ENCODE measurements around the gene ARL8B. TPM values are rescaled to one million over a fixed set of nuclear protein-coding genes. Genes with fewer than 3 reads are reported as not detected.

ARL8B gene
- total RNA-seq, 1 experiment from 2014 or later, result 28.3 TPM

- peaks cover 7% of the 10 kb centered on the region for H3K27me3 Mint-ChIP-seq (ENCODE audit: low read depth)
- POLR2A ChIA-PET, result no interaction called here
- peaks cover 11% of the 10 kb centered on the region for H3K4me1 Mint-ChIP-seq
- H3K27ac Mint-ChIP-seq, result no peak overlapping the region
- no peak for ATAC-seq
- TF ChIP-seq, protein P1, sequence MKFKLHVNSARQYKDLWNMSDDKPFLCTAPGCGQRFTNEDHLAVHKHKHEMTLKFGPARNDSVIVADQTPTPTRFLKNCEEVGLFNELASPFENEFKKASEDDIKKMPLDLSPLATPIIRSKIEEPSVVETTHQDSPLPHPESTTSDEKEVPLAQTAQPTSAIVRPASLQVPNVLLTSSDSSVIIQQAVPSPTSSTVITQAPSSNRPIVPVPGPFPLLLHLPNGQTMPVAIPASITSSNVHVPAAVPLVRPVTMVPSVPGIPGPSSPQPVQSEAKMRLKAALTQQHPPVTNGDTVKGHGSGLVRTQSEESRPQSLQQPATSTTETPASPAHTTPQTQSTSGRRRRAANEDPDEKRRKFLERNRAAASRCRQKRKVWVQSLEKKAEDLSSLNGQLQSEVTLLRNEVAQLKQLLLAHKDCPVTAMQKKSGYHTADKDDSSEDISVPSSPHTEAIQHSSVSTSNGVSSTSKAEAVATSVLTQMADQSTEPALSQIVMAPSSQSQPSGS (CRISPR knock-in tag; IDR thresholded peaks at IDR 0.05; ENCODE audit: borderline replicate concordance, low read depth), result no peak
- TF ChIP-seq TP53 (CRISPR knock-in tag; IDR thresholded peaks at IDR 0.05) (no peak), ZBTB43 (CRISPR knock-in tag; IDR thresholded peaks at IDR 0.05) (no peak), ZNF281 (CRISPR knock-in tag; IDR thresholded peaks at IDR 0.05) (no peak), IRF1 (CRISPR knock-in tag; IDR thresholded peaks at IDR 0.05) (no peak), AFF4 (CRISPR knock-in tag; IDR thresholded peaks at IDR 0.05; ENCODE audit: borderline replicate concordance) (no peak), JUN (CRISPR knock-in tag; IDR thresholded peaks at IDR 0.05) (no peak), ARID4B (CRISPR knock-in tag; IDR thresholded peaks at IDR 0.05; ENCODE audit: borderline replicate concordance) (no peak), ATF3 (CRISPR knock-in tag; conservative IDR thresholded peaks at IDR 0.05) (no peak), TEAD1 (CRISPR knock-in tag; IDR thresholded peaks at IDR 0.05) (no peak), ESRRA (CRISPR knock-in tag; IDR thresholded peaks at IDR 0.05; ENCODE audit: borderline replicate concordance) (no peak), ZNF219 (CRISPR knock-in tag; IDR thresholded peaks at IDR 0.05; ENCODE audit: borderline replicate concordance) (no peak), CREM (CRISPR knock-in tag; IDR thresholded peaks at IDR 0.05) (no peak), STAT6 (CRISPR knock-in tag; conservative IDR thresholded peaks at IDR 0.05; ENCODE audit: low read depth) (no peak)
- TF ChIP-seq, protein P2, sequence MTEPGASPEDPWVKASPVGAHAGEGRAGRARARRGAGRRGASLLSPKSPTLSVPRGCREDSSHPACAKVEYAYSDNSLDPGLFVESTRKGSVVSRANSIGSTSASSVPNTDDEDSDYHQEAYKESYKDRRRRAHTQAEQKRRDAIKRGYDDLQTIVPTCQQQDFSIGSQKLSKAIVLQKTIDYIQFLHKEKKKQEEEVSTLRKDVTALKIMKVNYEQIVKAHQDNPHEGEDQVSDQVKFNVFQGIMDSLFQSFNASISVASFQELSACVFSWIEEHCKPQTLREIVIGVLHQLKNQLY (CRISPR knock-in tag; IDR thresholded peaks at IDR 0.05), result no peak
- H3K4me3 Mint-ChIP-seq, result no peak overlapping the region
- no peaks in the 10 kb centered on the region for H3K9me3 Mint-ChIP-seq
- CTCF ChIA-PET, result interaction anchor here (1.1 kb wide), 1 partner anchor 42 kb away, joined by 3 read pairs; no protein-coding TSS in a partner anchor
- no peaks in the 10 kb centered on the region for H3K36me3 Mint-ChIP-seq
- DNase-seq (ENCODE audit: low spot score), result no peak
These were observed 19.6 kb upstream of the ARL8B start for GRCh38 chr3:5102532-5102931.
